Measurements from ENCODE around the gene CDR2L.

GRCh38 chr17:74951065-74951464, 36.4 kb upstream of the CDR2L start:
- TF ChIP-seq CTCF (IDR thresholded peaks at IDR 0.05) (no peak), POLR2A (IDR thresholded peaks at IDR 0.05) (no peak)
